MV-4-11 (cell line): ENCODE results near the gene WRAP53.

Source experiments
- DNase-seq: peaks from one replicate; lab custom pipeline; 2025; lab: John Stamatoyannopoulos, UW

The WRAP53 gene

GRCh38 chr17:7745748-7746470 lies 57.6 kb downstream of the WRAP53 start:
- peak; percentile 86 for DNase-seq

- no peak for DNase-seq
These were observed 59.4 kb downstream of the WRAP53 start for GRCh38 chr17:7747635-7748071.

GRCh38 chr17:7748076-7748775 lies 59.9 kb downstream of the WRAP53 start:
- DNase-seq, result no peak

- DNase-seq, result peak; percentile 58
These were observed 62.1 kb downstream of the WRAP53 start for GRCh38 chr17:7750321-7750821.
